WTC11 (cell line): ENCODE data around the gene RBFA. TPM values are rescaled to one million over a fixed set of nuclear protein-coding genes. Genes with fewer than 3 reads are reported as not detected.

Source experiments
- ATAC-seq: fragments of 200-7000 bp; cut with Tn5 transposase; 2 replicates; pipeline ENCODE4 v1.10.0; 2021; ENCODE audit warnings: mild to moderate bottlenecking, moderate library complexity
- CTCF ChIA-PET: fragments of 300-600 bp; sonication (Branson Sonifier 250); formaldehyde crosslinking; loops from one replicate; lab custom pipeline; 2021; ENCODE audit warnings: antibody characterized with exemption; lab: Charles Lee
- POLR2A ChIA-PET: fragments of 350-600 bp; sonication (Branson Sonifier 250); formaldehyde crosslinking; loops from one replicate; lab custom pipeline; 2021; ENCODE audit warnings: antibody characterized with exemption; lab: Charles Lee
- DNase-seq: peaks from one replicate; pipeline ENCODE4 v3.0.0; 2021; ENCODE audit warnings: low spot score
- H3K27ac Mint-ChIP-seq: 2 replicates; pipeline ENCODE4 v1.8.0; 2021; ENCODE audit warnings: mixed read lengths
- H3K27me3 Mint-ChIP-seq: 2 replicates; pipeline ENCODE4 v1.8.0; 2021; ENCODE audit warnings: low read depth, mild to moderate bottlenecking, moderate library complexity, mixed read lengths
- H3K36me3 Mint-ChIP-seq: 2 replicates; pipeline ENCODE4 v1.8.0; 2021; ENCODE audit warnings: mixed read lengths
- H3K4me1 Mint-ChIP-seq: 2 replicates; pipeline ENCODE4 v1.8.0; 2022; ENCODE audit warnings: mixed read lengths
- H3K4me3 Mint-ChIP-seq: 2 replicates; pipeline ENCODE4 v1.8.0; 2021; ENCODE audit warnings: mild to moderate bottlenecking, moderate library complexity, mixed read lengths
- H3K9me3 Mint-ChIP-seq: 2 replicates; pipeline ENCODE4 v1.8.0; 2021; ENCODE audit warnings: mixed read lengths
- AFF4 ChIP-seq: sonication (generic); formaldehyde crosslinking; IDR thresholded peaks from 2 replicates; pipeline ENCODE4 v1.8.1; 2023; ENCODE audit warnings: mild to moderate bottlenecking, missing genetic modification reagents, borderline replicate concordance
- ATF3 ChIP-seq: sonication (generic); formaldehyde crosslinking; conservative IDR thresholded peaks from 2 replicates; pipeline ENCODE4 v1.8.1; 2022; ENCODE audit warnings: mild to moderate bottlenecking, missing genetic modification reagents
- CREM ChIP-seq: sonication (generic); formaldehyde crosslinking; IDR thresholded peaks from 2 replicates; pipeline ENCODE4 v1.8.1; 2022; ENCODE audit warnings: mild to moderate bottlenecking, missing genetic modification reagents, moderate library complexity
- GRHL2 ChIP-seq: fragments of 250-450 bp; sonication (Bioruptor Pico); IDR thresholded peaks from 2 replicates; pipeline ENCODE4 v1.8.0; 2022; ENCODE audit warnings: mild to moderate bottlenecking, moderate library complexity; ENCODE audit not compliant: insufficient replicate concordance, severe bottlenecking
- HMGXB4 ChIP-seq: sonication (generic); formaldehyde crosslinking; IDR thresholded peaks from 2 replicates; pipeline ENCODE4 v1.8.1; 2023; ENCODE audit warnings: mild to moderate bottlenecking, moderate library complexity, missing genetic modification reagents
- IRF1 ChIP-seq: sonication (generic); formaldehyde crosslinking; IDR thresholded peaks from 2 replicates; pipeline ENCODE4 v1.8.0; 2023; ENCODE audit warnings: missing genetic modification reagents
- JAZF1 ChIP-seq: fragments of 250-450 bp; sonication (Bioruptor Pico); IDR thresholded peaks from 2 replicates; pipeline ENCODE4 v1.9.0; 2021; ENCODE audit warnings: moderate library complexity, mild to moderate bottlenecking, inconsistent platforms
- KAT7 ChIP-seq: sonication (generic); formaldehyde crosslinking; IDR thresholded peaks from 2 replicates; pipeline ENCODE4 v1.8.1; 2023; ENCODE audit warnings: missing genetic modification reagents, mild to moderate bottlenecking, borderline replicate concordance
- MAX ChIP-seq: sonication (generic); formaldehyde crosslinking; IDR thresholded peaks from 2 replicates; pipeline ENCODE4 v1.8.0; 2022; ENCODE audit warnings: mild to moderate bottlenecking, missing genetic modification reagents
- MXD4 ChIP-seq: fragments of 250-450 bp; sonication (Bioruptor Pico); IDR thresholded peaks from 2 replicates; pipeline ENCODE4 v1.8.0; 2021; ENCODE audit warnings: mild to moderate bottlenecking, moderate library complexity, borderline replicate concordance
- SOX15 ChIP-seq: fragments of 250-450 bp; sonication (Bioruptor Pico); IDR thresholded peaks from 2 replicates; pipeline ENCODE4 v1.9.0; 2021; ENCODE audit warnings: mild to moderate bottlenecking
- STAT6 ChIP-seq: sonication (generic); formaldehyde crosslinking; conservative IDR thresholded peaks from 2 replicates; pipeline ENCODE4 v1.8.1; 2023; ENCODE audit warnings: mild to moderate bottlenecking, low read depth, missing genetic modification reagents, moderate library complexity
- TEAD1 ChIP-seq: sonication (generic); formaldehyde crosslinking; IDR thresholded peaks from 2 replicates; pipeline ENCODE4 v1.8.0; 2022; ENCODE audit warnings: mild to moderate bottlenecking, missing genetic modification reagents
- TEAD4 ChIP-seq: sonication (generic); formaldehyde crosslinking; IDR thresholded peaks from 2 replicates; pipeline ENCODE4 v1.8.0; 2022; ENCODE audit warnings: mild to moderate bottlenecking, missing genetic modification reagents
- TP53 ChIP-seq: sonication (generic); formaldehyde crosslinking; IDR thresholded peaks from 2 replicates; pipeline ENCODE4 v1.8.1; 2023; ENCODE audit warnings: mild to moderate bottlenecking, missing genetic modification reagents
- ZNF138 ChIP-seq: sonication (generic); formaldehyde crosslinking; conservative IDR thresholded peaks from 2 replicates; pipeline ENCODE4 v1.8.1; 2022; ENCODE audit warnings: mild to moderate bottlenecking, moderate library complexity, missing genetic modification reagents
- ZNF263 ChIP-seq: sonication (generic); formaldehyde crosslinking; IDR thresholded peaks from 2 replicates; pipeline ENCODE4 v1.8.1; 2022; ENCODE audit warnings: low read depth, mild to moderate bottlenecking, moderate library complexity, missing genetic modification reagents
- ZNF671 ChIP-seq: fragments of 250-450 bp; sonication (Bioruptor Pico); IDR thresholded peaks from 2 replicates; pipeline ENCODE4 v1.8.0; 2021; ENCODE audit warnings: mild to moderate bottlenecking
- total RNA-seq: library from RNA; stranded (reverse); gene quantifications from 3 replicates; pipeline ENCODE4 v1.2.3, GENCODE V29; 2021
- TF ChIP-seq, protein P1 (sequence below): sonication (generic); formaldehyde crosslinking; IDR thresholded peaks from 2 replicates; pipeline ENCODE4 v1.8.1; 2023; ENCODE audit warnings: mild to moderate bottlenecking, missing genetic modification reagents, moderate library complexity
- TF ChIP-seq, protein P2 (sequence below): fragments of 250-450 bp; sonication (Bioruptor Pico); IDR thresholded peaks from 2 replicates; pipeline ENCODE4 v1.9.0; 2021; ENCODE audit warnings: mild to moderate bottlenecking

The RBFA gene
- total RNA-seq, 1 experiment from 2014 or later = 37.1 TPM

DNA sequence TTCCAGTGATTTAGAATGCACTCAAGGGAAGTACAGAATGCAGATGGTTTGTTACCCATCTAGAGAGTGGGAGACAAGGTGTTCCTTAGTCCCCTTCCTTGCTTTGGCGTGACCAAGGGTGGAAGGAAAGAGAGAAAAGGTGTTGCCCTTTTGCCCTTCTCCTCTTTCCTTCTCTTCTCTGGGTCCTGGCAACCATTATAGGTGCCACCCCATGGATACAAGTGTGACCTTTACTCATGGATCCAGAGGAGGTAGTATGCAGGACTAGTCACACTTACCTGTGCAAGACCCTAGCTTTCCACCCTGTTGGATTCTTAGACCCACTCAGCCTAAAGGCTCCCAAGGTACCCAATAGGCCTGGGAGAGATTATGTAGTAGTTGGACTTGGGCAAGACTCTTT lies 11.6 kb upstream of the RBFA start:
- Mint-ChIP-seq H3K9me3 (peaks cover 91% of the 10 kb centered on the region), H3K4me3 (no peak overlapping the region), H3K27me3 (peaks cover 24% of the 10 kb centered on the region), H3K4me1 (no peaks in the 10 kb centered on the region), H3K27ac (no peak overlapping the region), H3K36me3 (peaks cover 64% of the 10 kb centered on the region)
- no peak for DNase-seq
- POLR2A ChIA-PET = no interaction called here
- TF ChIP-seq, protein P1, sequence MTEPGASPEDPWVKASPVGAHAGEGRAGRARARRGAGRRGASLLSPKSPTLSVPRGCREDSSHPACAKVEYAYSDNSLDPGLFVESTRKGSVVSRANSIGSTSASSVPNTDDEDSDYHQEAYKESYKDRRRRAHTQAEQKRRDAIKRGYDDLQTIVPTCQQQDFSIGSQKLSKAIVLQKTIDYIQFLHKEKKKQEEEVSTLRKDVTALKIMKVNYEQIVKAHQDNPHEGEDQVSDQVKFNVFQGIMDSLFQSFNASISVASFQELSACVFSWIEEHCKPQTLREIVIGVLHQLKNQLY (CRISPR knock-in tag) = no peak
- TF ChIP-seq CREM (CRISPR knock-in tag) = no peak
- no peak for TF ChIP-seq ATF3 (CRISPR knock-in tag)
- no peak for TF ChIP-seq TP53
- TF ChIP-seq IRF1 (CRISPR knock-in tag) = no peak
- no peak for TF ChIP-seq TEAD1 (CRISPR knock-in tag)
- TF ChIP-seq ZNF138 = no peak
- no peak for TF ChIP-seq ZNF671 (CRISPR knock-in tag)
- no peak for TF ChIP-seq ZNF263 (CRISPR knock-in tag)
- no peak for TF ChIP-seq STAT6 (CRISPR knock-in tag)
- TF ChIP-seq, protein P2, sequence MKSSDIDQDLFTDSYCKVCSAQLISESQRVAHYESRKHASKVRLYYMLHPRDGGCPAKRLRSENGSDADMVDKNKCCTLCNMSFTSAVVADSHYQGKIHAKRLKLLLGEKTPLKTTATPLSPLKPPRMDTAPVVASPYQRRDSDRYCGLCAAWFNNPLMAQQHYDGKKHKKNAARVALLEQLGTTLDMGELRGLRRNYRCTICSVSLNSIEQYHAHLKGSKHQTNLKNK (CRISPR knock-in tag) = no peak
- TF ChIP-seq TEAD4 (CRISPR knock-in tag) = no peak
- TF ChIP-seq MAX (CRISPR knock-in tag) = no peak
- TF ChIP-seq GRHL2 (CRISPR knock-in tag) = no peak
- TF ChIP-seq AFF4 (CRISPR knock-in tag) = no peak
- no peak for TF ChIP-seq SOX15 (CRISPR knock-in tag)
- TF ChIP-seq MXD4 (CRISPR knock-in tag) = no peak
- no peak for TF ChIP-seq HMGXB4 (CRISPR knock-in tag)
- TF ChIP-seq JAZF1 (CRISPR knock-in tag) = no peak
- no peak for TF ChIP-seq KAT7 (CRISPR knock-in tag)
- no peak for ATAC-seq
- CTCF ChIA-PET = no interaction called here
